ENCODE results near the gene NUDT4. TPM values are rescaled to one million over a fixed set of nuclear protein-coding genes. Genes with fewer than 3 reads are reported as not detected.

NUDT4 gene
- total and polyA plus RNA-seq, 2 of the 13 experiments (the other 11 are each of a cell fraction or from before 2014, with no cell fraction given), result 37.3 to 70.1 TPM

- TF ChIP-seq ZC3H4 (CRISPR knock-in tag; IDR thresholded peaks at IDR 0.05; ENCODE audit: borderline replicate concordance) (peak; percentile 52; the same call in 1 of the 2 replicates), POLR2A (IDR thresholded peaks at IDR 0.05; ENCODE audit: insufficient read depth in 1 of 2, low read depth in 2 of 2, low read length in 2 of 2) (peak in 1 of 2 experiments; percentile 9; a peak in 1 of 4 replicates), ZZZ3 (CRISPR knock-in tag; IDR thresholded peaks at IDR 0.05; ENCODE audit: borderline replicate concordance) (no peak), ZFX (CRISPR knock-in tag; IDR thresholded peaks at IDR 0.05; ENCODE audit: low read depth) (peak; percentile 31; the same call in 1 of the 2 replicates), MEIS1 (CRISPR knock-in tag; IDR thresholded peaks at IDR 0.05; ENCODE audit: borderline replicate concordance) (no peak), ZBTB7B (CRISPR knock-in tag; IDR thresholded peaks at IDR 0.05) (peak; percentile 49; the same call in 1 of the 2 replicates), ZNF160 (CRISPR knock-in tag; IDR thresholded peaks at IDR 0.05) (no peak), GPBP1L1 (CRISPR knock-in tag; IDR thresholded peaks at IDR 0.05) (no peak), SALL1 (CRISPR knock-in tag; IDR thresholded peaks at IDR 0.05) (peak; percentile 34; the same call in 1 of the 2 replicates), DNMT1 (CRISPR knock-in tag; IDR thresholded peaks at IDR 0.05) (no peak), KIAA2018 (CRISPR knock-in tag; IDR thresholded peaks at IDR 0.05; ENCODE audit: borderline replicate concordance) (no peak), CEBPG (CRISPR knock-in tag; IDR thresholded peaks at IDR 0.05) (peak; percentile 58; the same call in 1 of the 2 replicates)
- TF ChIP-seq, protein P1, sequence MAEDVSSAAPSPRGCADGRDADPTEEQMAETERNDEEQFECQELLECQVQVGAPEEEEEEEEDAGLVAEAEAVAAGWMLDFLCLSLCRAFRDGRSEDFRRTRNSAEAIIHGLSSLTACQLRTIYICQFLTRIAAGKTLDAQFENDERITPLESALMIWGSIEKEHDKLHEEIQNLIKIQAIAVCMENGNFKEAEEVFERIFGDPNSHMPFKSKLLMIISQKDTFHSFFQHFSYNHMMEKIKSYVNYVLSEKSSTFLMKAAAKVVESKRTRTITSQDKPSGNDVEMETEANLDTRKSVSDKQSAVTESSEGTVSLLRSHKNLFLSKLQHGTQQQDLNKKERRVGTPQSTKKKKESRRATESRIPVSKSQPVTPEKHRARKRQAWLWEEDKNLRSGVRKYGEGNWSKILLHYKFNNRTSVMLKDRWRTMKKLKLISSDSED (CRISPR knock-in tag; IDR thresholded peaks at IDR 0.05), result no peak
- TF ChIP-seq, protein P2, sequence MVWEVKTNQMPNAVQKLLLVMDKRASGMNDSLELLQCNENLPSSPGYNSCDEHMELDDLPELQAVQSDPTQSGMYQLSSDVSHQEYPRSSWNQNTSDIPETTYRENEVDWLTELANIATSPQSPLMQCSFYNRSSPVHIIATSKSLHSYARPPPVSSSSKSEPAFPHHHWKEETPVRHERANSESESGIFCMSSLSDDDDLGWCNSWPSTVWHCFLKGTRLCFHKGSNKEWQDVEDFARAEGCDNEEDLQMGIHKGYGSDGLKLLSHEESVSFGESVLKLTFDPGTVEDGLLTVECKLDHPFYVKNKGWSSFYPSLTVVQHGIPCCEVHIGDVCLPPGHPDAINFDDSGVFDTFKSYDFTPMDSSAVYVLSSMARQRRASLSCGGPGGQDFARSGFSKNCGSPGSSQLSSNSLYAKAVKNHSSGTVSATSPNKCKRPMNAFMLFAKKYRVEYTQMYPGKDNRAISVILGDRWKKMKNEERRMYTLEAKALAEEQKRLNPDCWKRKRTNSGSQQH (CRISPR knock-in tag; IDR thresholded peaks at IDR 0.05; ENCODE audit: low read depth), result no peak
- TF ChIP-seq, protein P3, sequence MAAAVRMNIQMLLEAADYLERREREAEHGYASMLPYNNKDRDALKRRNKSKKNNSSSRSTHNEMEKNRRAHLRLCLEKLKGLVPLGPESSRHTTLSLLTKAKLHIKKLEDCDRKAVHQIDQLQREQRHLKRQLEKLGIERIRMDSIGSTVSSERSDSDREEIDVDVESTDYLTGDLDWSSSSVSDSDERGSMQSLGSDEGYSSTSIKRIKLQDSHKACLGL (CRISPR knock-in tag; IDR thresholded peaks at IDR 0.05), result 0 out of 2 replicates have a peak, but pooled peaks have one; percentile 38
These were observed 1.1 kb upstream of the NUDT4 start (continued) for GRCh38 chr12:93376436-93377251.

Data from HepG2 (cell line).